Gastroesophageal sphincter (tissue), 4 donors: ENCODE data around the gene CSNK1G2. TPM values are rescaled to one million over a fixed set of nuclear protein-coding genes. Genes with fewer than 3 reads are reported as not detected.
A peak's percentile ranks its signal among the peaks of the same experiment; 100 is the strongest.

ENCODE experiments used
- ATAC-seq: fragments of 150-250 bp; one replicate; pipeline ENCODE4 v1.9.1; 2016; ENCODE audit warnings: mild to moderate bottlenecking, moderate library complexity
- H3K27ac ChIP-seq, 4 donors: fragments of 200-600 bp; sonication (generic) in 3 of 4; 1 replicate in 3 of 4; 2 replicates in 1 of 4; pipeline ENCODE4 v1.5.1; 2016 to 2019
- H3K27me3 ChIP-seq: fragments of 200-600 bp; sonication (generic); one replicate; pipeline ENCODE4 v1.5.1; 2019
- H3K36me3 ChIP-seq, 2 donors: fragments of 200-600 bp; sonication (generic); one replicate each; pipeline ENCODE4 v1.5.1; 2019; ENCODE audit warnings: control low read depth in 1 of 2
- H3K4me1 ChIP-seq, 3 donors: fragments of 200-600 bp; sonication (generic); 1 replicate in 2 of 3; 2 replicates in 1 of 3; pipeline ENCODE4 v1.5.1; 2016 to 2019; ENCODE audit warnings: control low read depth in 2 of 3
- H3K4me3 ChIP-seq, 2 donors: fragments of 200-600 bp; sonication (generic); one replicate each; pipeline ENCODE4 v1.5.1; 2019; ENCODE audit warnings: mild to moderate bottlenecking in 1 of 2, moderate library complexity in 1 of 2
- H3K9me3 ChIP-seq, 3 donors: fragments of 200-600 bp; sonication (generic); one replicate each; pipeline ENCODE4 v1.5.1; 2017 to 2019; ENCODE audit warnings: control low read depth in 2 of 3
- EP300 ChIP-seq: sonication (generic); formaldehyde crosslinking; IDR thresholded peaks from one replicate; pipeline ENCODE4 v1.6.1; 2017; ENCODE audit warnings: antibody characterized with exemption, mild to moderate bottlenecking
- POLR2A ChIP-seq, 2 donors: fragments of 450-650 bp; IDR thresholded peaks; one replicate each; pipeline ENCODE4 v1.6.1; 2017; ENCODE audit warnings: antibody characterized with exemption in 2 of 2, mild to moderate bottlenecking in 2 of 2, moderate library complexity in 1 of 2
- POLR2AphosphoS5 ChIP-seq: sonication (generic); formaldehyde crosslinking; IDR thresholded peaks from one replicate; pipeline ENCODE4 v1.6.1; 2017; ENCODE audit warnings: antibody characterized with exemption
- WGBS, 2 donors: methylation state at CpG; one replicate each; pipeline ENCODE4 v1.1.5; 2018; ENCODE audit warnings: low coverage in 1 of 2; 5-methylcytosine and 5-hydroxymethylcytosine counted together
- total RNA-seq, 4 donors: library from RNA; depleted of rRNA; stranded (reverse); fragments of >200 nt; gene quantifications; one replicate each; pipeline ENCODE4 v1.1.0, GENCODE V29; 2016
- TF ChIP-seq, protein P1 (sequence below), 4 experiments: fragments of 200-600 bp in 2 of 4; fragments of 450-650 bp in 2 of 4; sonication (generic) in 1 of 4; IDR thresholded peaks; one replicate each; pipeline ENCODE4 v1.5.1; 2017 to 2019; ENCODE audit warnings: antibody characterized with exemption in 4 of 4, mild to moderate bottlenecking in 2 of 4, moderate library complexity in 2 of 4

Gene CSNK1G2
- total RNA-seq, 4 donors from 2014 or later: 40.4 to 57.4 (median 46.2) TPM

DNA sequence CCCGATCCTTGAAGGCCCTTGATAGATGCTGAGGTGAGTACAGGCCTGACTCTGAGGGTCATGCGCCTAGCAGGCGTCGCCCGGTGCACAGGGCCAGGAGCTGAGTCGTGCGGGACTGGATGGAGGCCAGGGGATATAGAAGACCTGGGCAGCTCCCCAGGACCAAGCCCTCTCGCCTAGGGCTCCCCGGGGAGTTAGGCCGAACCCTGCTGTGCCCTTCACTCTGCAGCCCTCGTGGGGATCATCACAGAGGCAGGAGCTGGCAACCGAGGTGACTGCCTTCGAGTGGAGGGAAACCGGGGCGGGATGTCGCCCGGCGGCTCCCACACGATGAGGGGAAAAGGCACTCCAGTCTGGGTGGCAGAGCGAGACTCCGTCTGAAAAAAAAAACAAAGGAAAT lies 11.7 kb downstream of the CSNK1G2 start:
- Histone ChIP-seq H3K27me3 (no peaks in the 10 kb centered on the region), H3K4me1 (peaks cover 0 to 32% (median 0%) of the 10 kb centered on the region in 3 donors), H3K36me3 (peaks cover 0 to 38% of the 10 kb centered on the region in 2 donors), H3K4me3 (no peak overlapping the region), H3K9me3 (no peaks in the 10 kb centered on the region), H3K27ac (no peak overlapping the region)
- 70% methylated on average over 4 to 9 of the region's 21 CpGs for WGBS, 2 donors
- TF ChIP-seq EP300 (no peak), POLR2A (IDR thresholded peaks at IDR 0.05) (no peak), POLR2AphosphoS5 (no peak)
- TF ChIP-seq, protein P1, sequence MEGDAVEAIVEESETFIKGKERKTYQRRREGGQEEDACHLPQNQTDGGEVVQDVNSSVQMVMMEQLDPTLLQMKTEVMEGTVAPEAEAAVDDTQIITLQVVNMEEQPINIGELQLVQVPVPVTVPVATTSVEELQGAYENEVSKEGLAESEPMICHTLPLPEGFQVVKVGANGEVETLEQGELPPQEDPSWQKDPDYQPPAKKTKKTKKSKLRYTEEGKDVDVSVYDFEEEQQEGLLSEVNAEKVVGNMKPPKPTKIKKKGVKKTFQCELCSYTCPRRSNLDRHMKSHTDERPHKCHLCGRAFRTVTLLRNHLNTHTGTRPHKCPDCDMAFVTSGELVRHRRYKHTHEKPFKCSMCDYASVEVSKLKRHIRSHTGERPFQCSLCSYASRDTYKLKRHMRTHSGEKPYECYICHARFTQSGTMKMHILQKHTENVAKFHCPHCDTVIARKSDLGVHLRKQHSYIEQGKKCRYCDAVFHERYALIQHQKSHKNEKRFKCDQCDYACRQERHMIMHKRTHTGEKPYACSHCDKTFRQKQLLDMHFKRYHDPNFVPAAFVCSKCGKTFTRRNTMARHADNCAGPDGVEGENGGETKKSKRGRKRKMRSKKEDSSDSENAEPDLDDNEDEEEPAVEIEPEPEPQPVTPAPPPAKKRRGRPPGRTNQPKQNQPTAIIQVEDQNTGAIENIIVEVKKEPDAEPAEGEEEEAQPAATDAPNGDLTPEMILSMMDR (IDR thresholded peaks at IDR 0.05): no peak
- ATAC-seq: no peak

GRCh38 chr19:1953037-1953436 lies 12.1 kb downstream of the CSNK1G2 start:
- Histone ChIP-seq H3K4me1 (peaks cover 0 to 36% (median 0%) of the 10 kb centered on the region in 3 donors), H3K9me3 (no peaks in the 10 kb centered on the region), H3K27me3 (no peaks in the 10 kb centered on the region), H3K27ac (no peak overlapping the region), H3K36me3 (peaks cover 0 to 38% of the 10 kb centered on the region in 2 donors), H3K4me3 (no peak overlapping the region)
- TF ChIP-seq EP300: no peak
- WGBS, 2 donors: 70 to 80% methylated on average over 2 to 4 of the region's 19 CpGs
- ATAC-seq: no peak

DNA sequence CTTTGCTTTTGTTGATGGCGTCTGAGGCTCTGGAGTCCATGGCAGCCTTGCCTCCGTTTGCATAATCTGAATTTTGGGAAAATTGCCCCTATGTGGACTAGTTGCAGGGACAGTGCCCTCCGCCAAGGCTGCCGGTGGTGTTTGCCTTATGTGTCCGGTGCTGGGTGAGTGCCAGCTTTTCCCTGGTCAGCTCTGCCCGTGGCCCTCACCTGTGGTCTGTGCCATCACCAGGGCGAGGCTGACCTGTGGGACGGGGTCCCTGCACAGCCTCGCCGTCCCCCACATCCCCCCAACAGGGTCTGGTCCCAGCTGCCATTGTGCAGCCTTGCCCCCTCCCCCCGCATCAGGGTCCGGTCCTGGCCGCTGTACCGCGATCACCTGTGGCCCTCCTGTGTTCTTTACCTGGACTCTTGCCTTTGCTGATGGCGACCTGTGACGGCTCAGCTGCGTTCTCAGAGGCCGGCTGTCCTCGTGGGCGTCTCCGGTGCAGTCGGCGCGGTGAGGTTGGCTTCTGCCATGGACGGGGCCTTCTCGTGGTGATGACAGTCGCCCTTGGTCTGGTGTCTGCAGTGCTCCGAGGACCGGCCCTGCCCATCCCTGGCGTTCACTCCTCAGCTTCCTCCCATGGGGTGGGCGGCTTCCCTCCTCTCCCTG lies 12.6 kb downstream of the CSNK1G2 start:
- Histone ChIP-seq H3K9me3 (no peaks in the 10 kb centered on the region), H3K36me3 (peaks cover 0 to 38% of the 10 kb centered on the region in 2 donors), H3K4me1 (peaks cover 0 to 37% (median 0%) of the 10 kb centered on the region in 3 donors), H3K27ac (no peak overlapping the region), H3K4me3 (no peak overlapping the region), H3K27me3 (no peaks in the 10 kb centered on the region)
- TF ChIP-seq, protein P1 (IDR thresholded peaks at IDR 0.05): no peak
- TF ChIP-seq POLR2A (IDR thresholded peaks at IDR 0.05) (no peak), EP300 (no peak), POLR2AphosphoS5 (no peak)
- 82 to 100% methylated on average over 2 to 12 of the region's 32 CpGs for WGBS, 2 donors
- ATAC-seq: no peak

DNA sequence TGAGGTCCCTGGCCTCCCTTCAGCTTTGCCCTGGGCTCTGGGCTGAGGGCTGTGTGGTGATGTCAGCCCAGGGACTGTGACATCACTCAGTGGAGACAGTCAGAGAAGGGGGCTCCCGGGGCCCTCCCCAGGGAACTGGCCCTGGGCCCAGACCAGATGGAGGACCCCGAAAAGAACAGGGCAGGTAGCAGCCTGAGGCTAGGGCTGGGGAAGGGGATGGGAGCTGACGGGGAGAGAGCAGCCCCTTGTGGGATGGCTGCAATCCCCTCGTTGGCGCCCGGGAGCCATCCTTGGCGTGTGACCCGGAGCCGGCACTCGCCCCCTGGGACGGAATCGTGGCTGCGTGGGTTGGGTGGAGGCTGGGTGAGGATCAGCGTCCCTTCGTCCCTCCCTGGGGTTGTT lies 13.6 kb downstream of the CSNK1G2 start:
- Histone ChIP-seq H3K27ac (no peak overlapping the region), H3K36me3 (peaks cover 0 to 37% of the 10 kb centered on the region in 2 donors), H3K4me3 (no peak overlapping the region), H3K9me3 (no peaks in the 10 kb centered on the region), H3K4me1 (peaks cover 0 to 37% (median 0%) of the 10 kb centered on the region in 3 donors), H3K27me3 (no peaks in the 10 kb centered on the region)
- 93% methylated on average over 3 of the region's 15 CpGs; no CpG with 5 or more reads in 1 of the 2 donors for WGBS, 2 donors
- no peak for ATAC-seq
- TF ChIP-seq POLR2AphosphoS5: no peak
- no peak for TF ChIP-seq EP300
- no peak for TF ChIP-seq POLR2A (IDR thresholded peaks at IDR 0.05)
- TF ChIP-seq, protein P1 (IDR thresholded peaks at IDR 0.05): no peak

DNA sequence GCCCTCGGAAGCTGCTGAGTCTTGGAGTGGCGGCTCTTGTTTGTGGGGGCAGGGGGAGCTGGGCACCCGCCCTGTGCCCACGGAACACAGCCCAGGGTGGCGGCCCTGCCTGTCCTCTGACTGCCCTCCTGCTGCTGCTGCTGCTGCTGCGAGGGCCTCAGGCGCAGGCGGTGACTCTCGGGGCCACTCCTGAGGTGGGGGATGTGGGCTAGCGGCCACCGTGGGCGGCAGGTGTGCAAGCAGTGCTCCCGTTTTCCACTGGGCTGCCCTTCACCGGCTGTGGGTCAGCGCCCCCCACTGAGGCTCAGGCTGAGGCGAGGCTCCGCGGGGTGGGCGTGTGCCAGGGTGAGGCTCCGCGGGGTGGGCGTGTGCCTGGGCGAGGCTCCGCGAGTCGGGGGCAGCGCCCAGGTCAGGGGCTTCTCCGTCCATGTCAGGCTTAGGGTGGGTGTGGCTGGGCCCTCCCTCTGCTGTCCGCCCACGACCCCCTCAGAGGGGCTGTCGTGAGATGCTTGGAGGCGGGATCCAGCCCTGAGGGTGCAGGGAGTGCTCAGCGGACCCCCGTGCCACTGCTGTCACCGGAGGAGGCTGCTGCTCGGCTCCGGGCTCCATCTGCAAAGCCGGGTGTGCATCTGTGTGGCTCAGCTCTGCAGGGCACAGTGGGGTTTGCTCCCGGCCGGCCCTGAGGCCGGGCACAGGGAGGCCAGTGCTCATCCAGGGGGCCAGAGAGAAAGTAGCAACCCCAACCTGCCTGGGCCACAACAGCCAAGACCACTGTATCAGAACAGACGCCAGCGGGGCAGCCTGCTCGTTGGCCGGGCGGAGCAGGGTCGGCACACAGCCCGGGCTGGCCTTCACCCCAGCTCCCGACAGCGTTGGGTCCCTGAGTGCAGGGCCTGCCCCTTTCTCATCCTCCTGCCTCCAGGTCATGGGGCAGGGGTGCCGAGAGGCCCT lies 14.5 kb downstream of the CSNK1G2 start:
- Histone ChIP-seq H3K9me3 (no peaks in the 10 kb centered on the region), H3K27me3 (no peaks in the 10 kb centered on the region), H3K4me3 (no peak overlapping the region), H3K4me1 (peaks cover 0 to 37% (median 0%) of the 10 kb centered on the region in 3 donors), H3K36me3 (peaks cover 0 to 29% of the 10 kb centered on the region in 2 donors), H3K27ac (no peak overlapping the region)
- ATAC-seq: peak; percentile 21
- WGBS, 2 donors: 75% methylated on average over 4 to 10 of the region's 51 CpGs
- TF ChIP-seq, protein P1 (IDR thresholded peaks at IDR 0.05): no peak
- TF ChIP-seq POLR2A (IDR thresholded peaks at IDR 0.05): no peak
- no peak for TF ChIP-seq POLR2AphosphoS5
